ENCODE results near the gene SV2B. TPM values are rescaled to one million over a fixed set of nuclear protein-coding genes. Genes with fewer than 3 reads are reported as not detected.

The SV2B gene
- total RNA-seq, 2 experiments from 2014 or later = not detected

GRCh38 chr15:91264651-91265351 lies 164.7 kb downstream of the SV2B start:
- peaks cover 26% of the 10 kb centered on the region for H3K27me3 Mint-ChIP-seq
- H3K4me3 Mint-ChIP-seq = no peak overlapping the region
- H3K27ac Mint-ChIP-seq = no peak overlapping the region
- DNase-seq (no peak), ATAC-seq (no peak)
- no peaks in the 10 kb centered on the region for H3K4me1 Mint-ChIP-seq
- H3K9me3 Mint-ChIP-seq (ENCODE audit: low read depth) = no peaks in the 10 kb centered on the region
- H3K36me3 Mint-ChIP-seq = no peaks in the 10 kb centered on the region
- CTCF ChIA-PET = interaction anchor here (1.0 kb wide), 1 partner anchor 9 kb away, joined by 4 read pairs; no protein-coding TSS in a partner anchor

GRCh38 chr15:91265416-91265940 lies 165.4 kb downstream of the SV2B start:
- Mint-ChIP-seq H3K4me1 (no peaks in the 10 kb centered on the region), H3K4me3 (no peak overlapping the region), H3K27ac (no peak overlapping the region), H3K27me3 (peaks cover 28% of the 10 kb centered on the region), H3K9me3 (ENCODE audit: low read depth) (no peaks in the 10 kb centered on the region), H3K36me3 (no peaks in the 10 kb centered on the region)
- DNase-seq = no peak
- ATAC-seq = no peak
- CTCF ChIA-PET = no interaction called here

GRCh38 chr15:91268510-91268909 lies 168.5 kb downstream of the SV2B start:
- Mint-ChIP-seq H3K9me3 (ENCODE audit: low read depth) (no peaks in the 10 kb centered on the region), H3K27me3 (peaks cover 32% of the 10 kb centered on the region), H3K4me1 (peaks cover 7% of the 10 kb centered on the region), H3K36me3 (no peaks in the 10 kb centered on the region), H3K4me3 (no peak overlapping the region), H3K27ac (no peak overlapping the region)
- DNase-seq = no peak
- CTCF ChIA-PET = interaction anchor here (0.7 to 2.5 kb wide), 7 partner anchors 15 to 365 kb away, joined by 3 to 14 read pairs (median 3); partner anchors contain the start of gene MAN2A2
- ATAC-seq = no peak

GRCh38 chr15:91270747-91271146 lies 170.7 kb downstream of the SV2B start:
- no peaks in the 10 kb centered on the region for H3K9me3 Mint-ChIP-seq (ENCODE audit: low read depth)
- peaks cover 7% of the 10 kb centered on the region for H3K4me1 Mint-ChIP-seq
- ATAC-seq = no peak
- H3K4me3 Mint-ChIP-seq = no peak overlapping the region
- CTCF ChIA-PET = interaction anchor here (0.6 to 2.5 kb wide), 5 partner anchors 212 to 978 kb away, joined by 3 to 14 read pairs (median 6); no protein-coding TSS in a partner anchor
- peaks cover 31% of the 10 kb centered on the region for H3K27me3 Mint-ChIP-seq
- no peak for DNase-seq
- H3K36me3 Mint-ChIP-seq = no peaks in the 10 kb centered on the region
- no peak overlapping the region for H3K27ac Mint-ChIP-seq

- ATAC-seq (peak; percentile 72), DNase-seq (peak; percentile 69)
- Mint-ChIP-seq H3K27me3 (peaks cover 32% of the 10 kb centered on the region), H3K9me3 (ENCODE audit: low read depth) (peaks cover 5% of the 10 kb centered on the region), H3K4me1 (peaks cover 7% of the 10 kb centered on the region), H3K27ac (no peak overlapping the region), H3K36me3 (peaks cover 3% of the 10 kb centered on the region), H3K4me3 (no peak overlapping the region)
- CTCF ChIA-PET = interaction anchor here (0.5 to 2.5 kb wide), 32 partner anchors 8 to 337 kb away, joined by 3 to 36 read pairs (median 5); partner anchors contain the start of genes SV2B, UNC45A and VPS33B
These were observed 171.6 kb downstream of the SV2B start for GRCh38 chr15:91271565-91272153.

GRCh38 chr15:91275844-91276243 lies 175.8 kb downstream of the SV2B start:
- H3K36me3 Mint-ChIP-seq = peaks cover 3% of the 10 kb centered on the region
- peaks cover 29% of the 10 kb centered on the region for H3K27me3 Mint-ChIP-seq
- H3K4me3 Mint-ChIP-seq = no peak overlapping the region
- no peak for DNase-seq
- CTCF ChIA-PET = interaction anchor here (1.3 kb wide), 2 partner anchors 9 to 220 kb away, joined by 3 to 6 read pairs; no protein-coding TSS in a partner anchor
- H3K27ac Mint-ChIP-seq = no peak overlapping the region
- peaks cover 7% of the 10 kb centered on the region for H3K4me1 Mint-ChIP-seq
- H3K9me3 Mint-ChIP-seq (ENCODE audit: low read depth) = peaks cover 5% of the 10 kb centered on the region
- ATAC-seq = no peak

GRCh38 chr15:91278951-91279350 lies 178.9 kb downstream of the SV2B start:
- H3K27me3 Mint-ChIP-seq = peaks cover 33% of the 10 kb centered on the region
- H3K27ac Mint-ChIP-seq = no peak overlapping the region
- peaks cover 3% of the 10 kb centered on the region for H3K36me3 Mint-ChIP-seq
- CTCF ChIA-PET = interaction anchor here (1.7 kb wide), 1 partner anchor 7 kb away, joined by 6 read pairs; no protein-coding TSS in a partner anchor
- peaks cover 5% of the 10 kb centered on the region for H3K9me3 Mint-ChIP-seq (ENCODE audit: low read depth)
- no peak overlapping the region for H3K4me3 Mint-ChIP-seq
- H3K4me1 Mint-ChIP-seq = no peaks in the 10 kb centered on the region
- ATAC-seq (no peak), DNase-seq (no peak)

GRCh38 chr15:91279486-91279885 lies 179.4 kb downstream of the SV2B start:
- peaks cover 33% of the 10 kb centered on the region for H3K27me3 Mint-ChIP-seq
- ATAC-seq (no peak), DNase-seq (no peak)
- H3K4me1 Mint-ChIP-seq = no peaks in the 10 kb centered on the region
- CTCF ChIA-PET = interaction anchor here (1.7 kb wide), 1 partner anchor 8 kb away, joined by 6 read pairs; no protein-coding TSS in a partner anchor
- no peak overlapping the region for H3K27ac Mint-ChIP-seq
- H3K4me3 Mint-ChIP-seq = no peak overlapping the region
- H3K36me3 Mint-ChIP-seq = peaks cover 3% of the 10 kb centered on the region
- peaks cover 5% of the 10 kb centered on the region for H3K9me3 Mint-ChIP-seq (ENCODE audit: low read depth)

- H3K9me3 Mint-ChIP-seq (ENCODE audit: low read depth) = no peaks in the 10 kb centered on the region
- ATAC-seq (no peak), DNase-seq (no peak)
- no peaks in the 10 kb centered on the region for H3K4me1 Mint-ChIP-seq
- CTCF ChIA-PET = interaction anchor here (2.1 kb wide), 1 partner anchor 10 kb away, joined by 7 read pairs; no protein-coding TSS in a partner anchor
- H3K27ac Mint-ChIP-seq = no peak overlapping the region
- peaks cover 26% of the 10 kb centered on the region for H3K27me3 Mint-ChIP-seq
- H3K4me3 Mint-ChIP-seq = no peak overlapping the region
- no peaks in the 10 kb centered on the region for H3K36me3 Mint-ChIP-seq
These were observed 181.9 kb downstream of the SV2B start for GRCh38 chr15:91281947-91282346.

GRCh38 chr15:91282486-91282885 lies 182.4 kb downstream of the SV2B start:
- CTCF ChIA-PET = interaction anchor here (2.1 kb wide), 1 partner anchor 11 kb away, joined by 7 read pairs; no protein-coding TSS in a partner anchor
- Mint-ChIP-seq H3K4me1 (no peaks in the 10 kb centered on the region), H3K36me3 (no peaks in the 10 kb centered on the region)

GRCh38 chr15:91283155-91283554 lies 183.1 kb downstream of the SV2B start:
- no peaks in the 10 kb centered on the region for H3K4me1 Mint-ChIP-seq
- ATAC-seq (no peak), DNase-seq (no peak)
- H3K27me3 Mint-ChIP-seq = peaks cover 20% of the 10 kb centered on the region
- CTCF ChIA-PET = interaction anchor here (2.1 kb wide), 1 partner anchor 11 kb away, joined by 7 read pairs; no protein-coding TSS in a partner anchor
- no peak overlapping the region for H3K27ac Mint-ChIP-seq
- H3K4me3 Mint-ChIP-seq = no peak overlapping the region
- no peaks in the 10 kb centered on the region for H3K36me3 Mint-ChIP-seq
- H3K9me3 Mint-ChIP-seq (ENCODE audit: low read depth) = no peaks in the 10 kb centered on the region

More at GRCh38 chr15:91282486-91282885, 182.4 kb downstream of the SV2B start:
- Mint-ChIP-seq H3K9me3 (ENCODE audit: low read depth) (no peaks in the 10 kb centered on the region), H3K4me3 (no peak overlapping the region), H3K27me3 (peaks cover 20% of the 10 kb centered on the region), H3K27ac (no peak overlapping the region)
- no peak for ATAC-seq
- DNase-seq = no peak

GRCh38 chr15:91284758-91285466 lies 184.9 kb downstream of the SV2B start:
- Mint-ChIP-seq H3K4me3 (no peak overlapping the region), H3K4me1 (no peaks in the 10 kb centered on the region), H3K27me3 (peaks cover 18% of the 10 kb centered on the region), H3K36me3 (no peaks in the 10 kb centered on the region), H3K27ac (no peak overlapping the region), H3K9me3 (ENCODE audit: low read depth) (no peaks in the 10 kb centered on the region)
- DNase-seq (no peak), ATAC-seq (no peak)
- CTCF ChIA-PET = interaction anchor here (0.7 to 1.4 kb wide), 2 partner anchors 9 to 13 kb away, joined by 3 to 8 read pairs; no protein-coding TSS in a partner anchor

- Mint-ChIP-seq H3K4me3 (no peak overlapping the region), H3K4me1 (no peaks in the 10 kb centered on the region), H3K9me3 (ENCODE audit: low read depth) (no peaks in the 10 kb centered on the region), H3K27me3 (peaks cover 13% of the 10 kb centered on the region), H3K27ac (no peak overlapping the region), H3K36me3 (no peaks in the 10 kb centered on the region)
- ATAC-seq (no peak), DNase-seq (no peak)
- CTCF ChIA-PET = interaction anchor here (1.9 kb wide), 1 partner anchor 13 kb away, joined by 6 read pairs; no protein-coding TSS in a partner anchor
These were observed 189.3 kb downstream of the SV2B start for GRCh38 chr15:91289324-91289723.
